Measurements from ENCODE around the gene PSME3.
"Not testable (repeated sequence)": the region's sequence is repeated elsewhere in the genome, so short reads cannot be mapped to it uniquely, and the experiment has no call there.

Gene PSME3

DNA sequence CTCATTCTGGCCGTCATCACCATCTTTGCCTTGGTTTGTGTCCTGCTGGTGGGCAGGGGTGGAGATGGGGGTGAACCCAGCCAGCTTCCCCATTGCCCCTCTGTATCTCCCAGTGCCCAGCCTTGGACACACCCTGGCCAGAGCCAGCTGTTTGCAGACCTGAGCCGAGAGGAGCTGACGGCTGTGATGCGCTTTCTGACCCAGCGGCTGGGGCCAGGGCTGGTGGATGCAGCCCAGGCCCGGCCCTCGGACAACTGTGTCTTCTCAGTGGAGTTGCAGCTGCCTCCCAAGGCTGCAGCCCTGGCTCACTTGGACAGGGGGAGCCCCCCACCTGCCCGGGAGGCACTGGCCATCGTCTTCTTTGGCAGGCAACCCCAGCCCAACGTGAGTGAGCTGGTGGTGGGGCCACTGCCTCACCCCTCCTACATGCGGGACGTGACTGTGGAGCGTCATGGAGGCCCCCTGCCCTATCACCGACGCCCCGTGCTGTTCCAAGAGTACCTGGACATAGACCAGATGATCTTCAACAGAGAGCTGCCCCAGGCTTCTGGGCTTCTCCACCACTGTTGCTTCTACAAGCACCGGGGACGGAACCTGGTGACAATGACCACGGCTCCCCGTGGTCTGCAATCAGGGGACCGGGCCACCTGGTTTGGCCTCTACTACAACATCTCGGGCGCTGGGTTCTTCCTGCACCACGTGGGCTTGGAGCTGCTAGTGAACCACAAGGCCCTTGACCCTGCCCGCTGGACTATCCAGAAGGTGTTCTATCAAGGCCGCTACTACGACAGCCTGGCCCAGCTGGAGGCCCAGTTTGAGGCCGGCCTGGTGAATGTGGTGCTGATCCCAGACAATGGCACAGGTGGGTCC, 18.4 kb downstream of the PSME3 start:
- not testable (repeated sequence) for DNase-seq (ENCODE audit: low read depth in 2 of 2)

DNA sequence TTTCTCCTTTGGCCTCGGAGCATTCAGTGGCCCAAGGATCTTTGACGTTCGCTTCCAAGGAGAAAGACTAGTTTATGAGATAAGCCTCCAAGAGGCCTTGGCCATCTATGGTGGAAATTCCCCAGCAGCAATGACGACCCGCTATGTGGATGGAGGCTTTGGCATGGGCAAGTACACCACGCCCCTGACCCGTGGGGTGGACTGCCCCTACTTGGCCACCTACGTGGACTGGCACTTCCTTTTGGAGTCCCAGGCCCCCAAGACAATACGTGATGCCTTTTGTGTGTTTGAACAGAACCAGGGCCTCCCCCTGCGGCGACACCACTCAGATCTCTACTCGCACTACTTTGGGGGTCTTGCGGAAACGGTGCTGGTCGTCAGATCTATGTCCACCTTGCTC, 19.2 kb downstream of the PSME3 start:
- DNase-seq (ENCODE audit: low read depth in 2 of 2) = no peak

DNA sequence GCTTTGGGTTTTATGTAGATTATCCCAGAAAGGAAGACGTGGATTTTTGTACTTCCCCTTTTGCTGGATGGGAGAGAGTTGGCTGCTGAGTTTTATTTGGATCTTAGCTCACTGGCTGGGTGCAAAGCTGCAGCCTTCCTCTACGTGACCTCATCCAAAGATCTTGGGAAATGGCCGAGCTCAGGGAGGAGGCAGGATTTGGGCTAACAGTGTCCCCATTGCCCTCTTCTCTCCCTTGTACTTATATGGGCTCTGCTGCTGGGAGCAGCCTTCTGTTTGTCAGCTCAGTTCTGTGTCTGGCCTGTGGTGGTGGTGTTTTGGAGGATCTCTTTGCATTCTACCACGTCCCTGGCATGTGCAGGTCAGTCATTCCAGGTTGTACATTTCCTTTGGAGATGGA, 19.8 kb downstream of the PSME3 start:
- no peak for DNase-seq (ENCODE audit: low read depth in 2 of 2)

DNA sequence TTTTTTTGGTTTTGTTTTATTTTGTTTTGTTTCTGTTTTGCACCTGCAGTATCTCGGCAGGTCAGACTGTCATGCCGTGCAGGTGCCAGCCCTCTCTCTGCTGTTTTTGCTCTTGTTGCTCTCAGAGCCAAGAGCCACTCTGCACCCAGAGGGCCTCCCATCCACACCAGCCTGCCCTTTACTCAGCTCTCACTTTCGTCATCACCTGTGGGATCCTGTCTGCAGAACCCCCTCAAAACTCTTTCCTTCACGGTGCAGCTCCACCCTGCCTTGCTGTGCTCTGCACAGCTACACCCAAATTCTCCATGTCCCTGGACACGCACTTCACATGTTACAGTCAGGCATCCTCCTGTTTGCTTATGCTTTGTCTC, 20.4 kb downstream of the PSME3 start:
- no peak for DNase-seq (ENCODE audit: low read depth in 2 of 2)

DNA sequence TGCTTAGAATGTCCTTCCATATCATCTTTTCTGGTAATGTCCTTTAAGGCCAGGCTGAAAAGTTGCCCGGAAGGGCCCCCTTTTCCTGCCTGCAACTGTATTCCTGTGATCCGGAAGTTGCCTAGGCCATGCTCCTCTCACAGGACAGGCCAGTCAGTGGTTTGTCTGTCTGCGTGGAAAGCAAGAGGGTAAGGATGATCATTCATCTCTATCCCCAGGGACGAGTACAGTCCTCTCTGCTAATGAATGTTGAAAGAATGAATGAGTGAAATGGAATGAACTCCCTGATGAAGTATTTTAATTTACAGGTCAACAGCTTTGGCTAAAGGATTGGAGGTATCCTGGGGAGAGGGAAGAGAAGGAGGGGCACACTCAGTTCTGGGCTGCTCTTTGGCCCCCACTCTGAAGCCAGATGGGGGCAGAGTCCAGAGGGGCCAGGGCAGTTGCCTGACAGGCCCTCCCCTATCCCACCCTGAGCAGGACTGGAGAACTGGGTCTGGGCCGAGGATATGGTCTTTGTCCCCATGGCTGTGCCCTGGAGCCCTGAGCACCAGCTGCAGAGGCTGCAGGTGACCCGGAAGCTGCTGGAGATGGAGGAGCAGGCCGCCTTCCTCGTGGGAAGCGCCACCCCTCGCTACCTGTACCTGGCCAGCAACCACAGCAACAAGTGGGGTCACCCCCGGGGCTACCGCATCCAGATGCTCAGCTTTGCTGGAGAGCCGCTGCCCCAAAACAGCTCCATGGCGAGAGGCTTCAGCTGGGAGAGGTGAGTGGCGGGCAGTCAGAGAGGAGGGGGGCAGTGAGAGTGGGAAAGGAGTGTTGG, 21.0 kb downstream of the PSME3 start:
- DNase-seq (ENCODE audit: low read depth in 2 of 2) = no peak

DNA sequence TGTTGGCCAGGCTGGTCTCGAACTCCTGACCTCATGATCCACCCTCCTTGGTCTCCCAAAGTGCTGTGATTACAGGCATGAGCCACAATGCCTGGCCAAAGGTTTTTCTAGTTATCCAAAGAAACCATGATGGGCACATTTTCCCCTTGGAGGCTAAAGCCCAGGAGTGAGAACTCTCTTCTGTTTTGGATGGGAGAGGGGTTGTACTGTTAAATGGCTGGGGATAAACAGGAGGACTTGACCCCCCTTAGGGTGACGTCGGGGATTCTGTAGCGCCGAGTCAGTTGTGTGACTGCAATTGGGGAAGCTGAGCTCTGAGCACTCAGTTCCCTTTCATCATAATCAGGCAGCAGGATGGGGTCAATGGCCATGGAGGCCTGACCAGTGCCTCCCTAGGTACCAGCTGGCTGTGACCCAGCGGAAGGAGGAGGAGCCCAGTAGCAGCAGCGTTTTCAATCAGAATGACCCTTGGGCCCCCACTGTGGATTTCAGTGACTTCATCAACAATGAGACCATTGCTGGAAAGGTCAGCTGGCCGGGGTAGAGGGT, 21.9 kb downstream of the PSME3 start:
- DNase-seq (ENCODE audit: low read depth in 2 of 2) = no peak

DNA sequence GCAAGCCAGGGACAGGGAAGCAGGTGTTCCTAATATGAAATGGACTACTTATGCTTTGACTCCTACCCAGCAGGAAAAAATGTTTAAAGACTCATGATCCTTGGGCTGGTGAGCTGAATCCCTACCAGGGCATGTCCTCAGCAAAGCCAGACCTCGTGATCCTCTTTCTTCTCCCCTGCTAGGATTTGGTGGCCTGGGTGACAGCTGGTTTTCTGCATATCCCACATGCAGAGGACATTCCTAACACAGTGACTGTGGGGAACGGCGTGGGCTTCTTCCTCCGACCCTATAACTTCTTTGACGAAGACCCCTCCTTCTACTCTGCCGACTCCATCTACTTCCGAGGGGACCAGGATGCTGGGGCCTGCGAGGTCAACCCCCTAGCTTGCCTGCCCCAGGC, 22.9 kb downstream of the PSME3 start:
- DNase-seq (ENCODE audit: low read depth in 2 of 2) = not testable (repeated sequence)

DNA sequence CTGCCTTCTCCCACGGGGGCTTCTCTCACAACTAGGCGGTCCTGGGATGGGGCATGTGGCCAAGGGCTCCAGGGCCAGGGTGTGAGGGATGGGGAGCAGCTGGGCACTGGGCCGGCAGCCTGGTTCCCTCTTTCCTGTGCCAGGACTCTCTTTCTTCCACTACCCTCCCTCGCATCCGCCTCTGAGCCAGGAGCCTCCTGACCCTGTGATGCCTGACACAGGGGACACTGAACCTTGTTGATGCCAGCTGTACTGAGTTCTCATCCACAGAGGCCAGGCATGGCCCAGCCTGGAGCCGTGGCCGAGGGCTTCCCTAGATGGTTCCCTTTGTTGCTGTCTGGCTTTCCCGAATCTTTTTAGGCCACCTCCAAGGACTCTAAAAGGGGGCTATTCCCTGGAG, 23.3 kb downstream of the PSME3 start:
- not testable (repeated sequence) for DNase-seq (ENCODE audit: low read depth in 2 of 2)

DNA sequence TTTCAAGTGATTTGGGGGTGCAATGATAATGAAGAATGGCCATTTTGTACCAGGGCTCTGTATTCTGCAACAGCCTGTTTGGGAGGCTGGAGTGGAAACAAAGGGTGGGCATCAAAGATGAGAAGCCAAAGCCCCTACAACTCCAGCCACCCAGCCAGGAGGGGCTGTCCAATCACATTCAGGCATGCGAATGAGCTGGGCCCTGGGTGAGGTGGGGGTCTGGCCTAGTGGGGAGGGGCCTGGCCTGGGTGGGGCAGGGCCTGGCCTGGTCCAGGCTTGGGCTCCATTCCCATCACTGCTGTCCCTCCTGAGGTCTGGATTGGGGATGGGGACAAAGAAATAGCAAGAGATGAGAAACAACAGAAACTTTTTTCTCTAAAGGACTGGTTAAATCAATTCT, 24.2 kb downstream of the PSME3 start:
- no peak for DNase-seq (ENCODE audit: low read depth in 2 of 2)

DNA sequence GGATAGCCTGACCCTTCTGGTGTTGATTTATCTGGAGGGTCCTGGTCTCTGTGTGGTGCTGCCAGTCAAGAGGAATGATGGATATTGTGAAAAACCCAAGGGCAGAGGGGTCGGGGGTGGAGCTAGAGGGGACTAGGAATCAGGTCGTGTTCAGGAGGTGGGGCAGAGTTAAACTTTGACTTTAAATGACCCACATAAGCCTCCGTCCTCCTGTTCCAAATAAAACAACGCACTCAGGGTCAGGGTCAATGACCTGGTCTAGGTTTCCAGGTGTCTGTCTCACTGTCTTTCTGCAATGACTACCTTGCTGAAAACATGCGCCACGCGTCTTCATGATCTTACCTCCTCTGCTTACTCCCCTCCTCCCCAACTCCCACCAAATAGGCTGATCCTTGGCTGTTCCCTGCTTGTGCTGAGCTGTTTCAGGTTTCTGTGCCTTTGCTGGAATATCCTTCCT, 32.5 kb downstream of the PSME3 start:
- no peak for DNase-seq (ENCODE audit: low read depth in 2 of 2)

DNA sequence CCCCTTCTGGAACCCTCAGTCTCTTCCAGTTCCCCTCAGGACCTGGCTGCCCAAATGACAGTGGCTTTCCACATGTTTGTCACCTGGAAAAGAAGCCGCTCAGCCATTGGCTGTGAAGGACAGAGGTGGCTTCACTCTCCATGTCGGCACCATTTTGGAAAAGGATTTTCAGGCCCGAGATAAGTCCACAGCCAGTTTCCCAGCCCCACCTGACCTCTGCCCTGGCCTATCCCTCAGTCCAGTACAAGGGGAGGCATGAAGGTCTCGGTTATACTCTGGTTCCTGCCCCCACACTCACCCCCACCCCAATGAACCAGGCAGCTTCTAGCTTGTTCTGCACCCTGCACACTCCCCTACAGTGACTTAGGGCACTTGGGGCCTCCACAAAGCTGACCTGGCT, 33.0 kb downstream of the PSME3 start:
- no peak for DNase-seq (ENCODE audit: low read depth in 2 of 2)

DNA sequence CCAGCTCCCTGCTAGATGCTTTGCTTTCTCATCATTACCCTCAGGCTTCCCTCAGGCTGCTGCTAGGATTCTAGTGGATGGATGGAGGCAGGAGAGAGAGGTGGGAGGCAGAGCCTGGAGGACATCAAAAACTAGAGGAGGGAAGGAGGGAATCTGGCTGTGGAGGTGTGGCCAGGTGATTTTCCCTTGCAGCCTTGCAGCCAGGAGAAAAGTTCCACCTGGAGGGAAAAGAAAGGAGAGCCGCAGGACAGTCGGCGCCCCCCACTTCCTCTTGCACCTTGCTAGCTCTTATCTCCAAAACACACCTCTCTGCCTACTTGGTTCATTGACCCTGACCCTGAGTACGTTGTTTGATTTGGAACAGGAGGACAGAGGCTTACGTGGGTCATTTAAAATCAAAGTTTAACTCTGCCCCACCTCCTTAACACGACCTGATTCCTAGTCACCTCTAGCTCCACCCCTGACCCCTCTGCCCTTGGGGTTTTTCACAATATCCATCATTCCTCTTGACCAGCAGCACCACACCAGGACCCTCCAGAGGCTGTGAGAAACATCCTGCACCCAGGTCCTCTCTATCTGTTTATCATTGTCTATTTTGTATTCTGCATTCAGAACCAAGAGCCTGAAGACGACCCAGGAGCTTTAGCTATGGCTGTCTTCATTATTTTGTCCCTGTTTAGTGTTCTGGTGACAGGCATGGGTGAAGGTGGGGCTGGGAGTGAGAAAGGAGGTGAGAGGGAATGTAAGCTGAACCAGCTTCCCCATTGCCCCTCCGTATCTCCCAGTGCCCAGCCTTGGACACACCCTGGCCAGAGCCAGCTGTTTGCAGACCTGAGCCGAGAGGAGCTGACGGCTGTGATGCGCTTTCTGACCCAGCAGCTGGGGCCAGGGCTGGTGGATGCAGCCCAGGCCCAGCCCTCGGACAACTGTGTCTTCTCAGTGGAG, 33.7 kb downstream of the PSME3 start:
- DNase-seq (ENCODE audit: low read depth in 2 of 2) = no peak

DNA sequence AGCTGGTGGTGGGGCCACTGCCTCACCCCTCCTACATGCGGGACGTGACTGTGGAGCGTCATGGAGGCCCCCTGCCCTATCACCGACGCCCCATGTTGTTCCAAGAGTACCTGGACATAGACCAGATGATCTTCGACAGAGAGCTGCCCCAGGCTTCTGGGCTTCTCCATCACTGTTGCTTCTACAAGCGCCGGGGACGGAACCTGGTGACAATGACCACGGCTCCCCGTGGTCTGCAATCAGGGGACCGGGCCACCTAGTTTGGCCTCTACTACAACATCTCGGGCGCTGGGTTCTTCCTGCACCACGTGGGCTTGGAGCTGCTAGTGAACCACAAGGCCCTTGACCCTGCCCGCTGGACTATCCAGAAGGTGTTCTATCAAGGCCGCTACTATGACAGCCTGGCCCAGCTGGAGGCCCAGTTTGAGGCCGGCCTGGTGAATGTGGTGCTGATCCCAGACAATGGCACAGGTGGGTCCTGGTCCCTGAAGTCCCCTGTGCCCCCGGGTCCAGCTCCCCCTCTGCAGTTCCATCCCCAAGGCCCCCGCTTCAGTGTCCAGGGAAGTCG, 34.6 kb downstream of the PSME3 start:
- DNase-seq (ENCODE audit: low read depth in 2 of 2) = not testable (repeated sequence)

DNA sequence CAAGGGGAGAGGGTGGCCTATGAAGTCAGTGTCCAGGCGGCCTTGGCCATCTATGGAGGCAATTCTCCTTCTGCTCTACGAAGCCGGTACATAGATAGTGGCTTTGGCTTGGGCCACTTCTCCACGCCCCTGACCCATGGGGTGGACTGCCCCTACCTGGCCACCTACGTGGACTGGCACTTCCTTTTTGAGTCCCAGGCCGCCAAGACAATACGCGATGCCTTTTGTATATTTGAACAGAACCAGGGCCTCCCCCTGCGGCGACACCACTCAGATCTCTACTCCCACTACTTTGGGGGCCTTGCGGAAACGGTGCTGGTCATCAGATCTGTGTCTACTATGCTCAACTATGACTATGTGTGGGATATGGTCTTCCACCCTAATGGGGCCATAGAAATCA, 35.1 kb downstream of the PSME3 start:
- no peak for DNase-seq (ENCODE audit: low read depth in 2 of 2)

DNA sequence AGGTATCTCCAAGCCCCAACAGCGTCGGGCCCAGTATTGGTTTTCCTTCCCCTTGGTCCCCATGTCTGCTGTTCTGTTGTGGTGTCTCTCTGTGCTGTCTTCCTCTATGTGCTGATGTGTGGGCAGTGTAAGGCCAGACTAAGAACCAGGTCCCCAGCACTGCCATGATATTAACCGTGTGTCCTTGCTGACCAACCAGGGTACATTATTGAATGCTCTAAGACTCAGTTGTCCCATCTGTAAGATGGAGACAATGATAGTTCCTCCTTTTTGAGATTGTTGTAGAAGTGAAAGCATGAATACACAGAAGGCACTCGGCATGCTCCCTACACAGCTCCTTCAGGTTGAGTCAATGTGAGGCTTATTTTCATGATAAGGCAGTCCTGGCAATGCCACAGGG, 38.5 kb downstream of the PSME3 start:
- DNase-seq (ENCODE audit: low read depth in 2 of 2) = no peak

DNA sequence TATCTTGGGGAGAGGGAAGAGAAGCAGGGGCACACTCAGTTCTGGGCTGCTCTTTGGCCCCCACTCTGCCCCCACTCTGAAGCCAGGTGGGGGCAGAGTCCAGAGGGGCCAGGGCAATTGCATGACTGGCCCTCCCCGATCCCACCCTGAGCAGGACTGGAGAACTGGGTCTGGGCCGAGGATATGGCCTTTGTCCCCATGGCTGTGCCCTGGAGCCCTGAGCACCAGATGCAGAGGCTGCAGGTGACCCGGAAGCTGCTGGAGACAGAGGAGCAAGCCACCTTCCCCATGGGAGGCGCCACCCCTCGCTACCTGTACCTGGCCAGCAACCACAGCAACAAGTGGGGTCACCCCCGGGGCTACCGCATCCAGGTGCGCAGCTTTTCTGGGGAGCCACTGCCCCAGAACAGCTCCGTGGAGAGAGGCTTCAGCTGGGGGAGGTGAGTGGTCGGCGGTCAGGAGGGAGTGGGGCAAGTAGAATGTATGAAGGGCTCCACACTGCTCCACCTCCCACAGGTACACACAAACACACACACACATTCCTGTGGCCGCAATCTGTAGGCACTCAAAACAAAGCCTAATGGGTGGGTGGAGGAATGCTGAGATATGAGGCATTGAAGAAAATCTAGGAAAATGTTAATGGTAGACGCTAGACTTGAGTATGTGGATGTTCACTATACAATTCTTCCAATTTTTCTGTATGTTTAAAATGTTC, 39.2 kb downstream of the PSME3 start:
- DNase-seq (ENCODE audit: low read depth in 2 of 2) = no peak

DNA sequence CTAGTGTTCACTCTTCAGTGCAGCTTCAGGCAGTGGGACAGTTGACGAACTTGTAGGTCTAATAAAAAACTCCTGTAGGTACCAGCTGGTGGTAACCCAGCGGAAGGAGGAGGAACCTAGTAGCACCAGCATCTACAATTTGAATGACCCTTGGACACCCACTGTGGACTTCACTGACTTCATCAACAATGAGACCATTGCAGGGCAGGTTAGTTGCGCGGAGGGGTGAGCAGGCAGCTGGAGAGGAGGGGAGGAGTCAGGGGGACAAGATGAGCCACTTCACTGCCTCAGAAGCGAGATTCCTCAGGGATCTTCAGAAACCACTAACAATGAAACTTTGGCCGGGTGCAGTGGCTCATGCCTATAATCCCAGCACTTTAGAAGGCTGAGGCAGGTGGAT, 40.1 kb downstream of the PSME3 start:
- DNase-seq (ENCODE audit: low read depth in 2 of 2) = no peak

DNA sequence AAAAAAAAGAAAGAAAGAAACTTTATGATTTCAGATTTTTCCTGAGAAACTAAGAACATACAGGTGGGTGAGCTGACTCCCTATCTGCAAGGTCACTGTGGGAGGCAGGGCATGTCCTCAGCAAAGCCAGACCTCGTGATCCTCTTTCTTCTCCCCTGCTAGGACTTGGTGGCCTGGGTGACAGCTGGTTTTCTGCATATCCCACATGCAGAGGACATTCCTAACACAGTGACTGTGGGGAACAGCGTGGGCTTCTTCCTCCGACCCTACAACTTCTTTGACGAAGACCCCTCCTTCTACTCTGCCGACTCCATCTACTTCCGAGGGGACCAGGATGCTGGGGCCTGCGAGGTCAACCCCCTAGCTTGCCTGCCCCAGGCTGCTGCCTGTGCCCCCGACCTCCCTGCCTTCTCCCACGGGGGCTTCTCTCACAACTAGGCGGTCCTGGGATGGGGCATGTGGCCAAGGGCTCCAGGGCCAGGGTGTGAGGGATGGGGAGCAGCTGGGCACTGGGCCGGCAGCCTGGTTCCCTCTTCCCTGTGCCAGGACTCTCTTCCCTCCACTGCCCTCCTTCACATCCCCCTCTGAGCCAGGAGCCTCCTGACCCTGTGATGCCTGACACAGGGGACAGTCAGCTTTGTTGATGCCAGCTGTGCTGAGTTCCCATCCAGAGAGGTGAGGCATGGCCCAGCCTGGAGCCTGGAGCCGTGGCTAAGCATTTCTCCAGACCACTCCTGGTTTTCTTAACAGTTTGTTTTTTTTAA, 40.9 kb downstream of the PSME3 start:
- not testable (repeated sequence) for DNase-seq (ENCODE audit: low read depth in 2 of 2)

DNA sequence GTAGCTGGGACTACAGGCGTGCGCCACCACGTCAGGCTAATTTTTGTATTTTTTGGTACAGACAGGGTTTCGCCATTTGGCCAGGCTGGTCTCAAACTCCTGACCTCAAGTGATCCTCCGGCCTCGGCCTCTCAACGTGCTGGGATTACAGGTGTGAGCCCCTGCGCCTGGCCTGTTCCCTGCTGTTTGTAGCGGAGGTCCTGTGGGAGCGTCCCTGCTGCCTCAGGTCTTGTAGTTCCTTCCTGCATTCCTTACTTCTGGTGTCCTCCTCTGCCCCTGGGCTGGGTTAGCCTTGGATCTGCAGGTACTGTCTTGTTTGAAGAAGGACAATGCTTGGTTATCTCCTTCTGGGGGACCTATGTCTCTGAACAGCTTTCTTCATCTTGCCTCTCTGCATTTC, 43.8 kb downstream of the PSME3 start:
- DNase-seq (ENCODE audit: low read depth in 2 of 2) = no peak
